NCI-H748 treated with DMSO at 0.1 percent for 48 hours (cell line): ENCODE measurements around the gene C8A.

ENCODE experiments used
- DNase-seq: peaks from one replicate; lab custom pipeline; 2025; lab: John Stamatoyannopoulos, UW

C8A gene

GRCh38 chr1:56927171-56927570 lies 72.6 kb downstream of the C8A start:
- no peak for DNase-seq

GRCh38 chr1:56927986-56928385 lies 73.4 kb downstream of the C8A start:
- no peak for DNase-seq

GRCh38 chr1:56929492-56929891 lies 74.9 kb downstream of the C8A start:
- no peak for DNase-seq

- DNase-seq: no peak
Observed at GRCh38 chr1:56931211-56931610, 76.6 kb downstream of the C8A start.

- no peak for DNase-seq
Observed at GRCh38 chr1:56931686-56932085, 77.1 kb downstream of the C8A start.

- no peak for DNase-seq
Observed at GRCh38 chr1:56933161-56933560, 78.6 kb downstream of the C8A start.

GRCh38 chr1:56933606-56934005 lies 79.0 kb downstream of the C8A start:
- no peak for DNase-seq

- no peak for DNase-seq
Observed at GRCh38 chr1:56934430-56935060, 79.9 kb downstream of the C8A start.

GRCh38 chr1:56938646-56939045 lies 84.0 kb downstream of the C8A start:
- DNase-seq: no peak

GRCh38 chr1:56939209-56939608 lies 84.6 kb downstream of the C8A start:
- no peak for DNase-seq

- no peak for DNase-seq
Observed at GRCh38 chr1:56940039-56940438, 85.4 kb downstream of the C8A start.

GRCh38 chr1:56948403-56949023 lies 93.9 kb downstream of the C8A start:
- no peak for DNase-seq

- no peak for DNase-seq
Observed at GRCh38 chr1:56952501-56952900, 97.9 kb downstream of the C8A start.

GRCh38 chr1:56953386-56953785 lies 98.8 kb downstream of the C8A start:
- no peak for DNase-seq

- DNase-seq: no peak
Observed at GRCh38 chr1:56954664-56955063, 100.1 kb downstream of the C8A start.

- DNase-seq: no peak
Observed at GRCh38 chr1:56957931-56958330, 103.3 kb downstream of the C8A start.

- DNase-seq: no peak
Observed at GRCh38 chr1:56958526-56958925, 103.9 kb downstream of the C8A start.

- DNase-seq: no peak
Observed at GRCh38 chr1:56961426-56961825, 106.8 kb downstream of the C8A start.

- DNase-seq: no peak
Observed at GRCh38 chr1:56963667-56964066, 109.1 kb downstream of the C8A start.

- DNase-seq: no peak
Observed at GRCh38 chr1:56964349-56965017, 109.9 kb downstream of the C8A start.

GRCh38 chr1:56965191-56965590 lies 110.6 kb downstream of the C8A start:
- DNase-seq: no peak

- no peak for DNase-seq
Observed at GRCh38 chr1:56965916-56966697, 111.5 kb downstream of the C8A start, which contains the start of gene C8B. Gene C8B (minus strand): TSS chr1:56966015. CDS start chr1:56965948, 67 bp downstream.

GRCh38 chr1:56966698-56966999 lies 112.1 kb downstream of the C8A start:
- DNase-seq: no peak
